K562 (cell line): ENCODE measurements around the gene KCNK4. TPM values are rescaled to one million over a fixed set of nuclear protein-coding genes. Genes with fewer than 3 reads are reported as not detected.

ENCODE experiments used
- ATAC-seq: fragments of 200-7000 bp; cut with Tn5 transposase; 3 replicates; pipeline ENCODE4 v1.9.1; 2020; ENCODE audit warnings: moderate library complexity
- BruUV-seq: library from RNA; stranded (reverse); fragments of 400-500 nt; replicated peaks from 2 replicates; lab custom pipeline; 2021; lab: Mats Ljungman, UMichigan
- CTCF ChIA-PET: fragments of 300-600 bp; formaldehyde crosslinking; extraction: SDS; loops from one replicate; lab custom pipeline; 2021; ENCODE audit warnings: low intra/inter-chr PET ratio; lab: Yijun Ruan, JAX
- POLR2A ChIA-PET: fragments of 300-600, 350-650 bp; sonication (Branson Sonifier 250); formaldehyde crosslinking; extraction: SDS; loops from one replicate; lab custom pipeline; 2021; ENCODE audit warnings: antibody characterized with exemption, inconsistent platforms; lab: Yijun Ruan, JAX
- DNase-seq, 4 experiments: peaks; one replicate each; pipeline versions ENCODE4 v3.0.0 to v3.0.0-alpha.2; 2011 to 2018; ENCODE audit warnings: low spot score in 3 of 4, mixed read lengths in 3 of 4; ENCODE audit errors: extremely low read depth in 1 of 4
- FAIRE-seq: peaks from 2 replicates; lab custom pipeline; 2011; peaks lifted over from hg19 to GRCh38; lab: Jason Lieb, UNC
- H2AFZ ChIP-seq: 2 replicates; pipeline ENCODE4 v1.6.0; 2011; ENCODE audit warnings: low read depth, low read length, control low read depth, inconsistent platforms
- H3K27ac ChIP-seq: fragments of 200-600 bp; 3 replicates; pipeline ENCODE4 v1.8.0; 2011; ENCODE audit warnings: low read depth, mild to moderate bottlenecking, control low read depth, inconsistent platforms, low read length, moderate library complexity, mixed read lengths; ENCODE audit errors: extremely low read depth
- H3K27me3 ChIP-seq, 2 experiments: fragments of 300-600 bp in 1 of 2; 2 replicates in 1 of 2; 3 replicates in 1 of 2; pipeline versions ENCODE4 v1.6.0 to v1.8.0; 2011; ENCODE audit warnings: inconsistent platforms in 2 of 2, low read length in 2 of 2, mild to moderate bottlenecking in 1 of 2, mixed read lengths in 1 of 2, moderate library complexity in 1 of 2; ENCODE audit not compliant: control insufficient read depth in 2 of 2, insufficient read depth in 2 of 2
- H3K36me3 ChIP-seq: fragments of 300-600 bp; 3 replicates; pipeline ENCODE4 v1.8.0; 2011; ENCODE audit warnings: mild to moderate bottlenecking, low read length, inconsistent platforms; ENCODE audit not compliant: control insufficient read depth, insufficient read depth
- H3K4me1 ChIP-seq, 2 experiments: fragments of 200-600 bp in 1 of 2; replicated peaks in 1 of 2; 2 replicates in 1 of 2; 3 replicates in 1 of 2; pipeline versions ENCODE4 v1.5.1 to v1.8.0; 2011; ENCODE audit warnings: inconsistent platforms in 2 of 2, low read length in 2 of 2, mild to moderate bottlenecking in 1 of 2, mixed read lengths in 1 of 2, moderate library complexity in 1 of 2; ENCODE audit not compliant: control insufficient read depth in 2 of 2, insufficient read depth in 2 of 2
- H3K4me2 ChIP-seq: 2 replicates; pipeline ENCODE4 v1.6.1; 2011; ENCODE audit warnings: low read length, control low read depth, inconsistent platforms, mixed read lengths; ENCODE audit not compliant: insufficient read depth
- H3K4me3 ChIP-seq: fragments of 200-600 bp; sonication (generic), shearing (Covaris generic); 2 replicates; pipeline ENCODE4 v1.5.1; 2016; ENCODE audit warnings: control low read depth, inconsistent platforms
- H3K79me2 ChIP-seq: fragments of 200-600 bp; 3 replicates; pipeline ENCODE4 v1.8.0; 2011; ENCODE audit warnings: low read length, inconsistent platforms; ENCODE audit not compliant: control insufficient read depth, insufficient read depth
- H3K9ac ChIP-seq, 2 experiments: 2 replicates each; pipeline versions ENCODE4 v1.6.0 to v1.6.1; 2011; ENCODE audit warnings: low read depth in 2 of 2, low read length in 2 of 2, control low read depth in 1 of 2, inconsistent platforms in 1 of 2, mild to moderate bottlenecking in 1 of 2, mixed read lengths in 1 of 2; ENCODE audit not compliant: insufficient read depth in 1 of 2
- H3K9me1 ChIP-seq: one replicate; pipeline ENCODE4 v1.6.0; 2011; ENCODE audit warnings: inconsistent platforms, mild to moderate bottlenecking, low read length, moderate library complexity; ENCODE audit not compliant: control insufficient read depth, insufficient read depth
- H3K9me3 ChIP-seq: replicated peaks from 2 replicates; pipeline ENCODE4 v1.5.1; 2011; ENCODE audit warnings: low read depth, low read length, inconsistent platforms; ENCODE audit not compliant: control insufficient read depth, insufficient read depth
- H4K20me1 ChIP-seq: replicated peaks from 2 replicates; pipeline ENCODE4 v1.6.1; 2011; ENCODE audit warnings: low read length, inconsistent platforms, mixed read lengths; ENCODE audit not compliant: control insufficient read depth, insufficient read depth
- BRCA1 ChIP-seq, 2 experiments: fragments of 450-650 bp in 1 of 2; sonication (generic) in 1 of 2; formaldehyde crosslinking in 1 of 2; IDR thresholded peaks; 2 replicates each; pipeline versions ENCODE4 v1.5.0 to v1.6.1; 2017 to 2020; ENCODE audit warnings: mild to moderate bottlenecking in 1 of 2, missing genetic modification reagents in 1 of 2
- DMBX1 ChIP-seq: fragments of 250-450 bp; sonication (Bioruptor Pico); IDR thresholded peaks from 2 replicates; pipeline ENCODE4 v1.8.0; 2022; ENCODE audit warnings: inconsistent platforms, mild to moderate bottlenecking, moderate library complexity, borderline replicate concordance
- ELF1 ChIP-seq: fragments of 200-800 bp; sonication (Bioruptor generic); IDR thresholded peaks from 2 replicates; pipeline ENCODE4 v1.6.1; 2016; ENCODE audit warnings: missing genetic modification characterization, missing compliant biosample characterization
- ILK ChIP-seq: fragments of 450-650 bp; IDR thresholded peaks from 2 replicates; pipeline ENCODE4 v1.6.1; 2016; ENCODE audit warnings: missing genetic modification characterization, low read depth, mild to moderate bottlenecking, missing compliant biosample characterization, moderate library complexity, borderline replicate concordance
- JUN ChIP-seq, 2 experiments: sonication (generic) in 1 of 2; formaldehyde crosslinking in 1 of 2; IDR thresholded peaks; 2 replicates each; pipeline versions ENCODE4 v1.6.1 to v1.8.0; 2012 to 2022; ENCODE audit warnings: borderline replicate concordance in 2 of 2, mild to moderate bottlenecking in 2 of 2, improper control_type of control experiment in 1 of 2, low read depth in 1 of 2, low read length in 1 of 2, missing genetic modification reagents in 1 of 2
- MCM2 ChIP-seq: fragments of 450-650 bp; IDR thresholded peaks from 2 replicates; pipeline ENCODE4 v1.6.1; 2017; ENCODE audit warnings: low read depth, mild to moderate bottlenecking
- NR2F6 ChIP-seq: fragments of 450-650 bp; formaldehyde crosslinking; IDR thresholded peaks from 2 replicates; pipeline ENCODE4 v1.4.0; 2020; ENCODE audit warnings: mild to moderate bottlenecking
- POLR2A ChIP-seq: fragments of 450-650 bp; conservative IDR thresholded peaks from 2 replicates; pipeline ENCODE4 v1.6.1; 2016
- POLR2AphosphoS5 ChIP-seq: IDR thresholded peaks from 2 replicates; pipeline ENCODE4 v1.6.1; 2011; ENCODE audit warnings: mild to moderate bottlenecking, low read depth, low read length, moderate library complexity; ENCODE audit not compliant: control insufficient read depth, insufficient read depth
- POLR2B ChIP-seq: fragments of 450-650 bp; IDR thresholded peaks from 2 replicates; pipeline ENCODE4 v1.6.1; 2018; ENCODE audit warnings: low read depth; ENCODE audit not compliant: partially characterized antibody
- POLR2G ChIP-seq: fragments of 200-400 bp; formaldehyde crosslinking; IDR thresholded peaks from 2 replicates; pipeline ENCODE4 v1.6.1; 2017; ENCODE audit warnings: low read depth, mild to moderate bottlenecking, antibody characterized with exemption, low read length, moderate library complexity
- PTBP1 ChIP-seq: fragments of 200-400 bp; formaldehyde crosslinking; IDR thresholded peaks from 2 replicates; pipeline ENCODE4 v1.6.1; 2017; ENCODE audit warnings: low read depth, low read length
- PTTG1 ChIP-seq: fragments of 450-650 bp; IDR thresholded peaks from 2 replicates; pipeline ENCODE4 v1.6.1; 2016; ENCODE audit warnings: low read depth, mild to moderate bottlenecking, missing genetic modification characterization, missing compliant biosample characterization
- RUNX1 ChIP-seq: sonication (generic); IDR thresholded peaks from 2 replicates; pipeline ENCODE4 v1.6.1; 2016; ENCODE audit warnings: antibody characterized with exemption, low read depth
- SMARCA4 ChIP-seq: fragments of 450-650 bp; IDR thresholded peaks from 2 replicates; pipeline ENCODE4 v1.6.1; 2016
- SMARCC2 ChIP-seq: fragments of 450-650 bp; IDR thresholded peaks from 2 replicates; pipeline ENCODE4 v1.6.1; 2017; ENCODE audit warnings: antibody characterized with exemption, moderate library complexity, mild to moderate bottlenecking, low read depth
- SUPT5H ChIP-seq: fragments of 450-650 bp; IDR thresholded peaks from 2 replicates; pipeline ENCODE4 v1.6.1; 2016
- TAL1 ChIP-seq: fragments of 450-650 bp; IDR thresholded peaks from 2 replicates; pipeline ENCODE4 v1.6.1; 2016; ENCODE audit warnings: mild to moderate bottlenecking
- TGIF2 ChIP-seq: sonication (generic); formaldehyde crosslinking; IDR thresholded peaks from 2 replicates; pipeline ENCODE4 v1.8.1; 2022; ENCODE audit warnings: mild to moderate bottlenecking, missing genetic modification reagents, moderate library complexity
- THAP7 ChIP-seq: fragments of 250-450 bp; sonication (Bioruptor Pico); IDR thresholded peaks from 2 replicates; pipeline ENCODE4 v1.5.0; 2021
- ZNF12 ChIP-seq: sonication (generic); formaldehyde crosslinking; IDR thresholded peaks from 2 replicates; pipeline ENCODE4 v1.4.0; 2020; ENCODE audit warnings: mild to moderate bottlenecking, missing genetic modification reagents
- WGBS: fragments of 100-300 bp; shearing (Covaris generic); methylation state at CpG from one replicate; pipeline ENCODE4 v1.1.6; 2016; ENCODE audit warnings: low coverage, mixed read lengths; ENCODE audit not compliant: insufficient coverage; ENCODE audit errors: missing lambda C conversion rate; 5-methylcytosine and 5-hydroxymethylcytosine counted together
- in situ Hi-C: fragments of 300-500 bp; cut with MboI; formaldehyde crosslinking; loops from 4 replicates; pipeline ENCODE4 v1.15.0; 2018; ENCODE audit warnings: inconsistent platforms, mixed read lengths
- intact Hi-C: fragments of 100-400 bp; cut with micrococcal nuclease; formaldehyde crosslinking; loops from 2 replicates; pipeline ENCODE4 v1.14.2; 2022
- polyA plus RNA-seq, 8 experiments: library from polyadenylated mRNA; depleted of rRNA in 4 of 8; stranded (reverse) in 5 of 8; unstranded in 3 of 8; fragments of >200 nt; fragmentation: Nextera tagmentation in 2 of 8; fragmentation: Illumina TruSeq in 1 of 8; extraction: Ambion mirVana in 2 of 8; extraction: Trizol in 1 of 8; gene quantifications; 2 replicates each; pipeline versions ENCODE4 v1.2.1 to v1.2.3, GENCODE V29; 2011 to 2014; ENCODE audit warnings: inconsistent platforms in 1 of 8, missing spikeins in 1 of 8
- total RNA-seq, 7 experiments: library from RNA; depleted of rRNA in 6 of 7; stranded (reverse); fragments of >200 nt in 6 of 7; fragmentation: Illumina TruSeq in 2 of 7; extraction: Trizol in 2 of 7; gene quantifications; 2 replicates each; pipeline versions ENCODE4 v1.2.1 to v1.2.3, GENCODE V29; 2011 to 2021; ENCODE audit warnings: low replicate concordance in 1 of 7

The KCNK4 gene
- total and polyA plus RNA-seq, 9 of the 15 experiments (the other 6 are each of a cell fraction or from before 2014, with no cell fraction given): not detected

- TF ChIP-seq THAP7 (CRISPR knock-in tag) (no peak), PTTG1 (tag) (no peak), RUNX1 (no peak), SMARCA4 (no peak), TAL1 (no peak), POLR2G (peak; percentile 67), POLR2AphosphoS5 (peak; percentile 30; the same call in 1 of the 2 replicates), ILK (tag) (no peak), ELF1 (no peak), ZNF12 (CRISPR knock-in tag) (no peak)
These were observed 47.8 kb upstream of the KCNK4 start (continued) for GRCh38 chr11:64243236-64243854.

GRCh38 chr11:64244107-64244506 is 47.0 kb upstream of the KCNK4 start:
- CTCF ChIA-PET: no interaction called here
- Histone ChIP-seq H3K36me3 (peaks cover 49% of the 10 kb centered on the region), H2AFZ (no peak overlapping the region), H3K9me1 (no peaks in the 10 kb centered on the region), H3K9ac (peak overlapping the region; percentile 31 to 91; a peak in 3 of 4 replicates), H3K4me3 (no peak overlapping the region), H3K9me3 (no peaks in the 10 kb centered on the region), H3K27me3 (no peaks in the 10 kb centered on the region), H3K27ac (peak overlapping the region; percentile 62; the same call in 2 of the 3 replicates), H4K20me1 (0 out of 2 replicates have a peak, but pooled peaks cover 3% of the 10 kb centered on the region), H3K4me1 (peaks cover 42 to 86% of the 10 kb centered on the region in 2 experiments), H3K4me2 (peak overlapping the region; percentile 92; the same call in 1 of the 2 replicates), H3K79me2 (peaks cover 60% of the 10 kb centered on the region)
- no peak for FAIRE-seq
- WGBS: 57% methylated on average over 5 of the region's 5 CpGs
- no peak for ATAC-seq
- TF ChIP-seq JUN (IDR thresholded peaks at IDR 0.05; ENCODE audit: borderline replicate concordance, low read depth, low read length) (no peak), JUN (CRISPR knock-in tag; IDR thresholded peaks at IDR 0.05; ENCODE audit: borderline replicate concordance) (no peak), BRCA1 (IDR thresholded peaks at IDR 0.05) (no peak), BRCA1 (CRISPR knock-in tag; IDR thresholded peaks at IDR 0.05) (no peak), SMARCC2 (no peak), POLR2A (peak; percentile 62), MCM2 (no peak), POLR2B (peak; percentile 16), SUPT5H (peak; percentile 29; the same call in 1 of the 2 replicates), PTBP1 (no peak), DMBX1 (no peak), NR2F6 (no peak), TGIF2 (CRISPR knock-in tag) (no peak)
- intact Hi-C loops: loop anchor here (10.0 kb wide), 1 partner anchor 61 kb away; the partner anchor contains the start of genes CATSPERZ and ESRRA
- no TSS peak for BruUV-seq
- DNase-seq: peak in 1 of 4 experiments; percentile 36
- in situ Hi-C loops: no loop called here
- POLR2A ChIA-PET: interaction anchor here (0.7 to 7.8 kb wide), 8 partner anchors 8 to 142 kb away, joined by 3 to 58 read pairs (median 4); partner anchors contain the start of genes NUDT22, PLCB3, STIP1 and TRPT1
